Measurements from ENCODE around the gene MTNR1B. TPM values are rescaled to one million over a fixed set of nuclear protein-coding genes. Genes with fewer than 3 reads are reported as not detected.

MTNR1B gene
- total RNA-seq (2022; extraction: Qiagen RNA extraction; ENCODE audit: low read depth), result not detected in 5 replicates

DNA sequence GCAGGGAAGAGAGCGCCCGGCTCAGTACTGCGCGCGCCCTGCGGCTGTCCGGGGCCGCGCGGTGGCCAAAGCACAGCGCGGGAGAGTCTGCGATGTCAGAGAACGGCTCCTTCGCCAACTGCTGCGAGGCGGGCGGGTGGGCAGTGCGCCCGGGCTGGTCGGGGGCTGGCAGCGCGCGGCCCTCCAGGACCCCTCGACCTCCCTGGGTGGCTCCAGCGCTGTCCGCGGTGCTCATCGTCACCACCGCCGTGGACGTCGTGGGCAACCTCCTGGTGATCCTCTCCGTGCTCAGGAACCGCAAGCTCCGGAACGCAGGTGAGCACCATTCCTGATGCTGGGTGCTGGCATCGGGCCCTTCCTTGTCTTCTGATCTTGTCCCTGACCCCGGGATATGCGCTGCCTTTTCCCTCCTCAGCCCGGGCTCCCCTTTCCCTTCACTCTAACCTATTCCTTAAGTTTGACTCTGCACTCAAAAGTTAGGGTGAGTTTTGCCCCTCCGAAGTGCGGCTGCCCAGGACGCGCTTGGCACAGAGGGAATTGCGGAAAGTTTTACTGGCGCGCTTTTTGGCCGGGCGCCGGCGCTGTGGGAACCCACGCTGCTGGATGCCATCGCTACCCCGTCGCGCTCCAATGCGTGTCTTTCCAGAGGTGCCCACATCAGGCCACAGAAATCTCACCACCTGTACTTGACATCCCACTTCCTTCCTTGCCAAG, at the start of gene MTNR1B:
MTNR1B (plus strand) TSS at position 18 of the 714 bp plus-strand sequence; CDS start at position 93, 75 bp downstream.

Other genes with a start within 250 kb of the MTNR1B start
- gene SLC36A4, start 228.3 kb downstream of the MTNR1B start, total RNA-seq (2022; extraction: Qiagen RNA extraction; ENCODE audit: low read depth), result 11.3 to 19.1 TPM (median 17.1 TPM) in 5 replicates

Measured in A549 treated with GW870086 at 1 μM for 4 hours (cell line).